T-helper 2 cell treated with Interferon-gamma antibody and Interleukin-4, amounts not matched to agents 100 ng/mL and 5 ng/mL, for 36 hours (primary cell): ENCODE results near the gene DOC2A. TPM values are rescaled to one million over a fixed set of nuclear protein-coding genes. Genes with fewer than 3 reads are reported as not detected.

Experiments
- intact Hi-C: fragments of 100-400 bp; cut with micrococcal nuclease; formaldehyde crosslinking; loops from one replicate; pipeline ENCODE4 v1.15.1; 2023
- total RNA-seq: library from RNA; stranded (reverse); gene quantifications from 2 replicates; pipeline ENCODE4 v1.2.3, GENCODE V29; 2022

The DOC2A gene
- total RNA-seq, 1 donor from 2014 or later = 0.25 TPM

DNA sequence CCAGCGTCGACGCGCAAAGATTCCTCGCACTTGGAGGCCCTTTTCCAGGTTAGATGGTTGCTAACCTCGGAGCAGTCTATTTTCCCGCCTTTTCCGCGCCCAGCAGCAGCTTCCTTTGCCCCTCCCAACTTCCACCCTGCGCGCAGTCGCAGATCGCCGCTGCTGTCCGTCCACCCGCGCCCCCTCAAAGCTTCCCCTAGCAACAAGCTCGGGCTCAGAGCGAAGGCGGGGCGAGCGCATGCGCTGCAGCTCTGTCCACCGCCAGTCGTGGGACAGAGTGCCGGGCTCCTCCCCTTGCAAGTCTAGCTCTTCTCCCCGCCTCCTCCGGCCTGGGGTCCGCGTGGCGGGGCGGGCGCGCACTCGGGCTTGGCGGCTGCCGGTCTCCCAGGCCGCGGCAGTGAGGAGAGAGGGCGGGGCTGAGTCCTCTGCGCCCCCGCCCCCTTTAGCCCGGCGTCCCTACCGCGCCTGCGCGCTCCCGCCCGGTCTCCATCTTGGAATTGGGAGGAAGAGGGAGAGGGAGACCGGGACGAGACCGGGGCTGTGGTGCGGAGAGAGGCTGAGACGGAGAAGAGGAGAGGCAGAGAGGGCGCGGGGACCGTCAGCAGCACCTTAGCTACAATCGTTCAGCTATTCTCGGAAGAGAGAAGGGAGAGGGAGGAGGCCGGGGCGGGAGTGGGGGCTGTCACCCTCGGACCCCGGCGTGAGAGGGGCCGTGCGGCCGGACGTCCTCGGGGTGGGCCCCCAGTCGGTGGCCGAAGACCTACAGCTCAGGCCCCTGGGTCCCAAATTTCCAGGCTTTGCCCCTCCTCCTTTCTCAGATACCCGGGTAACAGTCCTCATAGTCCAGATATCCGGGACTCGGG lies 37.2 kb downstream of the DOC2A start, which contains the start of gene TAOK2:
Gene TAOK2, plus strand, starts transcription at position 485 of the 863 bp plus-strand sequence. CDS start 3,905 bp downstream, outside the sequence.
- intact Hi-C loops = loop anchor here (1.0 kb wide), 3 partner anchors 11 to 47 kb away; partner anchors contain the start of genes INO80E, KCTD13 and TMEM219

DNA sequence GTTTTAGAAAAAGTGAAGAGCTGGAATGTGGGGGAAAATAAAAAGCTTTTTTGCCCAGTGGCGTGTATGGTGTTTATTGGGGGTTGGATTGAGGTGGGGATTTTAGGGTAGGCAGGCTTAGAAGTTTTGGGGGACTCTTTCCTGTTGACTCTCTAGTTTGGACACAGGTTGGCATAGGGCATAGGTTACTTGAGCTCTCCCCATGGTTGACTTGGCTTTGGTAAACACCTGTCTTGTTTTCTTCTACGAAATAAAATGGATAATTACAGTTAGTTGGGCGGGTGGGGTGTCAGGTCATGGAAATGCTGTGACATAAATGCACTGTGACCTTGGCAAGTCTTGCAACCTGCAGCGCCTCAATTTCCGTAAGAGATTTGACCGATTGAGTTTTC lies 37.8 kb downstream of the DOC2A start:
- intact Hi-C loops = loop anchor here (1.0 kb wide), 3 partner anchors 11 to 47 kb away; partner anchors contain the start of genes INO80E, KCTD13 and TMEM219

DNA sequence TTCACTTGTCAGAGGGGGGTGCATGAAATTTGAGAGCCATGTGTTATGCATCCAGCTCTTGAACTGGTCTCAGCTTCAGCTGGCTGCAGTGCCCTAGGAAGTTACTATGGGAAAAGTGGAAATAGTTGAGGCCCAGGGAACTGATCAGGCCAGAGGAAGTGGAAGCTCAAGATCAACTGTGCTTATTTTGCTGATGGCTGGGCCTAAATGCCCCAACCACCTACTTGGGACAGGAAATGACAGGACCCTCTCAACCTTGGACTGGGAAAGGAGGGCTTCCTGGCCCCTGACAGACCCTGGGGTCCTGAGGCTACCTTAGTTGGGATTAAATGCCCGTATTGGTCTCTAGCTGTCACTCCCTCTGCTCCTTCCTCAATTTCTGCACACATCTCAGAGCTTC lies 38.3 kb downstream of the DOC2A start:
- intact Hi-C loops = no loop called here

DNA sequence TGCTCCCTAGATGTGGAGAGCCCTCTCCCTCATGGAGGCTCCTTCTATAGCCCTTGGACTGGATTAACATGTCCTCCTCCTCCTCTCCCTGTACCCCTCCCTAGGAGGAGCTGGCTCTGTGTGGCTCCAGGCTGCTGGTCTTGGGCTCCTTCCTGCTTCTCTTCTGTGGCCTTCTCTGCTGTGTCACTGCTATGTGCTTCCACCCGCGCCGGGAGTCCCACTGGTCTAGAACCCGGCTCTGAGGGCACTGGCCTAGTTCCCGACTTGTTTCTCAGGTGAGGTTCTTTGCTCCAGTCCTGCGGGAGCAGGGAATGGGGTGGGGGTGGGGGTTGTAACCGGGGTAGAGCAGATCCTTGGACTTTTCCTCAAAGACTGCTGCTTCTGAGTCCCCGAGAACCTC lies 39.5 kb downstream of the DOC2A start:
- intact Hi-C loops = no loop called here

GRCh38 chr16:29968205-29968604 lies 42.6 kb downstream of the DOC2A start:
- intact Hi-C loops = no loop called here

DNA sequence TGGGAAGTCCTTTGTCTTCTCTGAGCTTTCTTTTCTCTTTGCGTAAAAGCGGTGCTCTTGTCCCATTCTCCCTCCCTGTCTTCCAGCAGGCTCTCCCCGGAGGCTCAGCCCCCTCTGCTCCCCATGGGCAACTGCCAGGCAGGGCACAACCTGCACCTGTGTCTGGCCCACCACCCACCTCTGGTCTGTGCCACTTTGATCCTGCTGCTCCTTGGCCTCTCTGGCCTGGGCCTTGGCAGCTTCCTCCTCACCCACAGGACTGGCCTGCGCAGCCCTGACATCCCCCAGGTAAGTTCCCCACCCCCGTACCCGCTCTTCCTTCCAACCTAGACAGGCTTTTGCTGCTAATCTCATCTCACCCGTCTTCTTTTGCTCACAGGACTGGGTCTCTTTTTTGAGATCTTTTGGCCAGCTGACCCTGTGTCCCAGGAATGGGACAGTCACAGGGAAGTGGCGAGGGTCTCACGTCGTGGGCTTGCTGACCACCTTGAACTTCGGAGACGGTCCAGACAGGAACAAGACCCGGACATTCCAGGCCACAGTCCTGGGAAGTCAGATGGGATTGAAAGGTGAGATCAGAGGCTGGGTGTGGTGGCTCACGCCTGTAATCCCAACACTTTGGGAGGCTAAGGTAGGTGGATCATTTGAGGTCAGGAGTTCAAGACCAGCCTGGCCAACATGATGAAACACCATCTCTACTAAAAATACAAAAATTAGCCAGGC lies 47.6 kb downstream of the DOC2A start:
- intact Hi-C loops = loop anchor here (5.0 kb wide), 2 partner anchors 36 to 146 kb away; partner anchors contain the start of genes KCTD13 and PAGR1

DNA sequence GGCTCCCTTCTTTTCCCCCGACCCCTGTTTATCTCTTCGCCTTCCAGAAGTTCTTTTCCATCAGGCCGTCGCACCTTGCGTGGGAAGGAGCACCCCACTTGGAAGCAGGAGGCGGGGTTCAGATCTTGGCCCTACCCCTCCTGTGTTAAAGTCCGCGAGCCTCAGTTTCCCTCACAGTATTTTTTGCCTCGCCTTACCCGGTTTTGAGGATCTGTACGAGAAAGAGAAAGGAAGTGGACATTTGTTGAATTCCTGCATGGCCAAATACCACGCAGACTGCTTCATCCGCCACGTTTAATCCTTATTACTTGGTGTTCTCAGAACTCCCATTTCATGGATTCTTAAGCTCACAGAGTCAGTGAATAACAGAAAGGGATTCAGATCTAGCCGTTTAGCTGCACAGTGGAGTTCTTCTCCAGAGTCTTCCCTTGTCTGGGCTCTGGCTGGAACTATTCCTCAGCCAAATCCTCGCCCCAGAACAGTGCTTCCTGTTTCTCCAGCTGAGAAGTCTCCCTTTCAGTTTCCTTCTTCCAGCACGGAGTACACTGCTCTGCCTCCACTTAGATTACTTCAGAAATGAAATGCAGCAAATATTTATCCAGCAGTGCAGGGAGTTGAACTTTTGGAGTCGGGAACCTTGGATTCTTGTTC lies 48.4 kb downstream of the DOC2A start:
- intact Hi-C loops = loop anchor here (1.0 to 5.0 kb wide), 3 partner anchors 11 to 145 kb away; partner anchors contain the start of genes KCTD13, PAGR1 and TAOK2

GRCh38 chr16:29961479-29962343 lies 49.1 kb downstream of the DOC2A start, which contains the start of gene TMEM219:
Gene TMEM219 (plus strand): TSS chr16:29962079. CDS start chr16:29963144, 1,065 bp downstream.
- intact Hi-C loops = loop anchor here (1.0 to 5.0 kb wide), 3 partner anchors 12 to 144 kb away; partner anchors contain the start of genes KCTD13, PAGR1 and TAOK2

- intact Hi-C loops = loop anchor here (5.0 kb wide), 2 partner anchors 34 to 144 kb away; partner anchors contain the start of genes KCTD13 and PAGR1
Measured at GRCh38 chr16:29961127-29961478, 49.7 kb downstream of the DOC2A start.

DNA sequence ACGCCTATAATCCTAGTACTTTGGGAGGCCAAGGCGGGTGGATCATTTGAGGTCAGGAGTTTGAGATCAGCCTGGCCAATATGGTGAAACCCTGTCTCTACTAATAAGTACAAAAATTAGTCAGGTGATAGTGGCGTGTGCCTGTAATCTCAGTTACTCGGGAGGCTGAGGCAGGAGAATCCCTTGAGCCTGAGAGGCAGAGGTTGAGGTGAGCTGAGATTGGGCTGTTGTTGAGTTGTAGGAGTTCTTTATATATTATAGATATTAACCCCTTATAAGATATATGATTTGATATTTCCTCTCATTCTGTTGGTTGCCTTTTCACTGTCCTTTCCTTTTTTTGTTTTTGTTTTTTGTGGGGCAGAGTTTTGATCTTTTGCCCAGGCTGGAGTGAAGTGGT lies 51.0 kb downstream of the DOC2A start:
- intact Hi-C loops = loop anchor here (5.0 kb wide), 2 partner anchors 33 to 143 kb away; partner anchors contain the start of genes KCTD13 and PAGR1

DNA sequence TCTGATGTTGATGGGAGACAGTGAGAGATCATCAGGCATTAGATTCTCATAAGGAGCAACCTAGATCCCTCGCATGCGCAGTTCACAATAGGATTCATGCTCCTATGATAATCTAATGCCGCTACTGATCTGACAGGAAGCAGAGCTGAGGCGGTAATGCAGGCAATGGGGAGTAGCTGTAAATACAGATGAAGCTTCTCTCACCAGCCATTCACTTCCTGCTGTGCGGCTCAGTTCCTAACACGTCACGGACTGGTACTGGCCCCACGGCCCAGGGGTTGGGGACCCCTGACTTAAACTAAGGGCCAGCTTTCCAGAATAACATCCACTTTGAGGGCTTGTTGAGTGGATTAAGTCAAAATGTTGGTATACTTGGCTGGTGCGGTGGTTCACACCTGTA lies 51.5 kb downstream of the DOC2A start:
- intact Hi-C loops = no loop called here

DNA sequence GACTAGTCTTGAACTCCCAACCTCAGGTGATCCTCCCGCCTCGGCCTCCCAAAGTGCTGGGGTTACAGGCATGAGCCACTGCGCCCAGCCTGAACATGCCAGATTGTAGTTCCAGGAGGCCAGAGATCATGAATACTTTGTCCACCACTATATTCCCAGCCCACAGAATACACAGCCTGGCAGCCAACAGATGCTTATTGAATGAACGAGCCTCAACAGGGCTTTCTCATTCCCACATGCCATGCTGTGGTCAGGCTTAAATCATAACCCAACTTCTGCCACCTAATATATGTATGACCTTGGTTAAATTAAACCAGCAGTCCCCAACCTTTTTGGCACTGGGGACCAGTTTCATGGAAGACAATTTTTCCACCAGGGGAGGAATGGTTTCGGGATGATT lies 52.1 kb downstream of the DOC2A start:
- intact Hi-C loops = no loop called here

Other genes with a start within 250 kb of the DOC2A start
- not detected in 2 replicates for gene ZG16, start 232.8 kb downstream of the DOC2A start, total RNA-seq
- gene KIF22, start 220.3 kb downstream of the DOC2A start, total RNA-seq = 168 and 169 TPM in 2 replicates
- 462 and 468 TPM in 2 replicates for gene MAZ, start 204.5 kb downstream of the DOC2A start, total RNA-seq
- 0.95 and 1.1 TPM in 2 replicates for gene PRRT2, start 198.8 kb downstream of the DOC2A start, total RNA-seq
- gene PAGR1, start 194.9 kb downstream of the DOC2A start, total RNA-seq = 29.6 and 32.4 TPM in 2 replicates
- 159 and 160 TPM in 2 replicates for gene MVP, start 190.6 kb downstream of the DOC2A start, total RNA-seq
- gene CDIPT, start 147.8 kb downstream of the DOC2A start, total RNA-seq = 60.2 and 61.4 TPM in 2 replicates
- not detected in 2 replicates for gene SEZ6L2, start 111.5 kb downstream of the DOC2A start, total RNA-seq
- gene ASPHD1, start 110.5 kb downstream of the DOC2A start, total RNA-seq = 0.16 TPM in 1 of 2 replicates, not detected in the other
- gene KCTD13, start 84.8 kb downstream of the DOC2A start, total RNA-seq = 34.0 and 36.1 TPM in 2 replicates
- 55.9 and 56.1 TPM in 2 replicates for gene TMEM219, start 48.9 kb downstream of the DOC2A start, total RNA-seq
- gene TAOK2, start 37.2 kb downstream of the DOC2A start, total RNA-seq = 44.2 and 45.3 TPM in 2 replicates
- 43.0 and 48.2 TPM in 2 replicates for gene HIRIP3, start 15.4 kb downstream of the DOC2A start, total RNA-seq
- gene INO80E, start 14.8 kb downstream of the DOC2A start, total RNA-seq = 103 and 106 TPM in 2 replicates
- not detected in 2 replicates for gene C16orf92, start 12.2 kb upstream of the DOC2A start, total RNA-seq
- gene TLCD3B, start 20.2 kb upstream of the DOC2A start, total RNA-seq = 2.7 and 3.6 TPM in 2 replicates
- 1,452 and 1,473 TPM in 2 replicates for gene ALDOA, start 54.7 kb upstream of the DOC2A start, total RNA-seq
- 140 and 145 TPM in 2 replicates for gene PPP4C, start 65.0 kb upstream of the DOC2A start, total RNA-seq
- gene TBX6, start 80.9 kb upstream of the DOC2A start, total RNA-seq = 0.89 and 1.0 TPM in 2 replicates
- 30.6 and 32.8 TPM in 2 replicates for gene YPEL3, start 85.2 kb upstream of the DOC2A start, total RNA-seq
- 7.7 and 8.7 TPM in 2 replicates for gene GDPD3, start 102.5 kb upstream of the DOC2A start, total RNA-seq
- gene MAPK3, start 112.2 kb upstream of the DOC2A start, total RNA-seq = 52.8 and 61.6 TPM in 2 replicates
- gene CORO1A, start 172.6 kb upstream of the DOC2A start, total RNA-seq = 1,841 and 1,902 TPM in 2 replicates
- 168 and 178 TPM in 2 replicates for gene BOLA2B, start 182.6 kb upstream of the DOC2A start, total RNA-seq
- gene SLX1A, start 182.8 kb upstream of the DOC2A start, total RNA-seq = 65.6 and 102 TPM in 2 replicates
- 29.5 and 37.5 TPM in 2 replicates for gene SULT1A3, start 188.2 kb upstream of the DOC2A start, total RNA-seq
- 15.1 and 23.7 TPM in 2 replicates for gene NPIPB13, start 237.5 kb upstream of the DOC2A start, total RNA-seq